GM18519 (cell line): ENCODE measurements around the gene CCNJL.
"Not testable (repeated sequence)": the region's sequence is repeated elsewhere in the genome, so short reads cannot be mapped to it uniquely, and the experiment has no call there.

ENCODE experiments used
- ATAC-seq: cut with Tn5 transposase; IDR thresholded peaks from one replicate; pipeline ENCODE4 v1.9.1; 2021; ENCODE audit warnings: mild to moderate bottlenecking, moderate library complexity; ENCODE audit not compliant: unreplicated experiment, low FRiP score

Gene CCNJL

DNA sequence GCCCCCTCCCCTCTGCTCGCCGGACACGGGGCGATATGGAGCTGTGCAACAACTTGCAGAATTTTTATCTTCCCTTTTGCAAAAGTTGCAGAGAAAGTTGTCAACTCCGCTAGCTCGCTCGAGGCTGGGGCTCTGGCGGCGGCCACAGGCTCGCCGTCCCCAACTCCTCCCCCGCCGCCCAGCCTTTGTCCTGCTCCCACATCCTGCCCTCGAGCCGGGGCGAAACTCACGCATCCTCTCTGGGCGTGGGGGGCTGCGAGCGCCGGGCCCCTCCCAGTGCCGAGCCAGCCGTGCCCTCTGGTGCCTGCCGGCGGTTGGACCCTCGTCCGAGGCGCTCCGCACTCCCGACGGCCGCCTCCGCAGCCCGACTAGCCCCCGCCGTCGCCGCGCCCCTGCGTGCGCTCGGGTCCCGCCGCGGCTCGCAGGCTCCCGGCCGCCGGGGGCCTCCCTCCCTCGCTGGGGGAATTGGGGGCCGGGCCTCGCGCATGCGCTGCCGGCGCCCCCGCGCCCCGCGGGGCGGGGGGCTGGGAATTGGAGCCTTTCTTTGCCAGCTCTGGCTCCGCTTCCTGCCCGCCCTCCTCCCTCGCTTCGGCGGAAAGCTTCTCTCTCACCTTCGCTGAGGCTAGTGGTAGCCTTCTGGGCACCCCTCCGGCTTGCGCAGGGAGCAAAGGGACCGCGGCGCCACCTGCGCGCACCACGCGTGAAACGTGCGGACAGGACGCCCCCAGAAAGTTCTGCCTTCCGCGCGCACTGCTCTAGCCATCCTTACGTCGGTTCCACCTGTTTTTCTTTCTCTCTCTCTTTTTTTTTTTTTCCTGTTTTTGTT is at the start of gene CCNJL:
TSS of gene CCNJL (minus strand) at position 431 of the 826 bp plus-strand sequence. CDS start 641 bp downstream, outside the sequence.
- ATAC-seq: no peak

- no peak for ATAC-seq
Measured at GRCh38 chr5:160361624-160362228, 49.4 kb upstream of the CCNJL start.

DNA sequence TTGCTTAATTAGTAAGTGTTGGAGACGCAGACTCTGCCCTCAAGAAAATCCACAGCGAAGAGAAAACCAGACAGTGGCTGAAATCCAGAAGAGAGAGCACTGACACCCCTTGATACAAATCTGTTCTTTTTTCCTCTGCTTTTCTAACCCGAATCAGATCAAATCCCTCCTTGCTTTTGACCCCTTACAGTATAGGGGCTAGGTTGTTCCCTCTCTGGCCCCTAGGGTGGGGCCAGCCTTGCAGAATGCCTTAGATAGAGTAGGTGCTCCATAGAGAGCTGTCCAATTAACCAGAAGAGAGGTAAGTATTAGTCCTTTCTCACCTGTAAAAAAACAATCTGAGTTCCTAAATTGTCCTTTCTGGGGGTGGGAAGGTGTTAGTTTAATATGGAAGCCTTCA is 47.9 kb upstream of the CCNJL start:
- no peak for ATAC-seq

- ATAC-seq: no peak
Measured at GRCh38 chr5:160359816-160360215, 47.5 kb upstream of the CCNJL start.

GRCh38 chr5:160359242-160359641 is 46.9 kb upstream of the CCNJL start:
- ATAC-seq: no peak

DNA sequence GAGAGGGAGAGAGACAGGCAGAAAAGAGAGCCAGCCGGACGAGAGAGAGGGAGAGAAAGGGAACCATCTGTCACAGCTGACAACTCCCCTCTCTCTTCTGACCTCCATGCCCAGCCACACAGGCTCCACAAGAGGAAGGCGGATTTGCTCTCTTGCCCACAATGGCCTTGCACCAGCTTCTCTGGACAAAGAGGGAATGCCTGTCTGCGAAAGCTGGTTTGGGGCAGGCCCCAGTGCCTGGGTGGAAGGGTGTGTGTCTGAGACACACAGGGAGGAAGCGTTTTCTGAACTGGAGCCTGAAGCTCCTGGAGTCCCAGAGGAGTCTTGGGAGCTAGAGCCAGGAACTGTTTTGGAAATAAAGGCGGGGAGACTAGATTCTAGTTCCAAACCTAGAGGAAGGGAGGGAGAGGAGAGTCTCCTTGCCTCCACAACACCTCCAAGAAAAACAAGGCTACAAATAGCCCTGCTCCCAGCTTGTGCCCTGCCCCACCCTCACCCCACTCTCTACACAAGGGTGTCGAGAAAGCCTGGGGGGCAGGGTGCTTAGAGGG is 45.6 kb upstream of the CCNJL start:
- ATAC-seq: no peak

DNA sequence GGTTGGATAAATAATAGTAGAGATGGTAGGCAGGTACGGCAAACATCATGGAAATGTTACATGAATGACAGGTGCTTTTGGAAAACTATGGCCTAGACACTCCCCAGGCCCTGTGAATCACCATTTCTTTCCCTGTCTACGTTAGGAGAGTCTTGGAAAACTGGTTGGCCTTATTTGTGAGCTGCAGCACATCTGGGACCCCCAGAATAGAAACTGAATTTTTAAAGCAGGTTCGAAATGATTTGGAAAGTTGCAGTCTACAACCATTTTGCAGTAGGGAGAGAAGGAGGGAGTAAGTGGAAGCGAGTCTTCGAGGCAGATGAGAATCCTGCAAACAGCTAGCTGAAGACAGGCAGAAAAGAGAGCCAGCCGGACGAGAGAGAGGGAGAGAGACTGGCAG is 45.0 kb upstream of the CCNJL start:
- no peak for ATAC-seq

DNA sequence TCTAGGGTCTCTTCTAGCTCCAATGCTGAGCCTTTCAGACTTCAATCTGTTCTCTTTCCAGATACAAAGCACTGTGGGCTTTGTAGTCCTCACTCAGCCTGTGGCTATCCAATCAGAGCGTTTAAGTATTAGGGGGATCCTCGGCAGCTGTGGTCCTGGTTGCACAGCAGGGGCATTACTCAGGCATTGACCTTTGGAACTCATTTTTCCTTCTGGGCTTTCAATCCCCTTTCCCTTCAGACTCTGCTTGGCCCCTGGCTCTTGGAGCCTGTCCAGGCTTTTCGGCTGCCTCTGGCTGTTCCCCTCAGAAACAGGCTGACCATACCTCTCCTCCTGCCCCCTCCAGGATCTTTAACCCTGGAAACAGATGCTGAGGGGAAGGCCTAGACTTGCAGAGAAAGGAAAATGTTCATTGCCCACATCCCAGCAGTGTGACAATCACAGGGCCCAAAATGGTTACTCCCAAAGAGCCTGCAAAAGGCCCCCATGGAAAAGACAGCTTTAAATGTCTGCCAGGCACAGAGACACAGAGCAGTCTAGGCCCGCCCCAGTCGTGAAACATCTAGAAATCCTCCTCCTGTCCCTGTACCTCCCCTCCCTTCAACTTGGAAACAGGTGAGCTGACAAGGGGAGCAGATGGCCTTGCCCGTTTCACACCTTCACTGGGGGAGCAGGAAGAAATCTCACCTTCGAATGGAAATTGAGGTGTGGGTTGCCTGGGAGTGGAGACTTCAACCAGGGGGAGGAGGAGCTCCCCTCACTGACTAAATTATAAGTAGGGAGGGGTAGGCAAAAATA is 44.4 kb upstream of the CCNJL start:
- ATAC-seq: no peak

DNA sequence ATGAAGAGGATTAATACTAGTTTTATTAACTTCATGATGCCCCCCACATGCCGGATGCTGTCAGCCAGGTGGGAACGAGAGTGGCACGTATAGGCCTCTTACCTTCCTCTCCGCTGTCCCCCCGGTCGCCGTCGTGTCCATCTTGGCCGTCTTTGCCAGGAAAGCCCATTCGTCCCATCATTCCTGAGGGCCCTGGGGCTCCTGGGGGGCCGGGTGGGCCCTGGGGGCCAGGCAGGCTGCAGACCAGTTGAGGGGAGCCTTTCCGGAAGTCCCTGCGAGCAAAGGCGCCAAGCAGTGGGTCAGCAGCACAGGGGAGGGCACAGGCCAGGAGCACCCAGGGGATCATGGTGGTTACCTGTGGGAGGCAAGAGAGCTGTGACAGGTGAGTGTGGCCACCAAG is 42.3 kb upstream of the CCNJL start:
- no peak for ATAC-seq

DNA sequence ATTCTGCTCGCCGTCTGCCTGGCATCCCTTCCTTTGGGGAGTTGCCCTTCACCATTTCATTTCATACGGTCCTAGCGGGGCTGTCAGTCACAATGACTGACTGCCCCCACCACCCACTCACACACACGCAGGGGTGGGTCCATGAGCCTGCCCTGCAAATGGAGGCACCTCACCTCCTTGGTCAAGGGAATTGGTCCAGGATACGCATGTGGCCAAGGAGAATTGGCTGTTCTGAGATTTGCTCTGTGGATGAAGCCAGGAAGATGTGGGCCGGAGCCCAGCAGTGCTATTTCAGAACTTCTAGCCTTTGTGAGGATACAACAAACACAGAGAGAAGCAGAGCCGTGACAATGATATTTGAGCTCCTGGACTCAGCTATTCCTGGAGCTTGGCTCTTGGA is 41.0 kb upstream of the CCNJL start:
- ATAC-seq: no peak

- no peak for ATAC-seq
Measured at GRCh38 chr5:160352308-160352707, 39.9 kb upstream of the CCNJL start.

GRCh38 chr5:160349935-160350303 is 37.6 kb upstream of the CCNJL start:
- no peak for ATAC-seq

GRCh38 chr5:160349249-160349934 is 37.0 kb upstream of the CCNJL start:
- no peak for ATAC-seq

DNA sequence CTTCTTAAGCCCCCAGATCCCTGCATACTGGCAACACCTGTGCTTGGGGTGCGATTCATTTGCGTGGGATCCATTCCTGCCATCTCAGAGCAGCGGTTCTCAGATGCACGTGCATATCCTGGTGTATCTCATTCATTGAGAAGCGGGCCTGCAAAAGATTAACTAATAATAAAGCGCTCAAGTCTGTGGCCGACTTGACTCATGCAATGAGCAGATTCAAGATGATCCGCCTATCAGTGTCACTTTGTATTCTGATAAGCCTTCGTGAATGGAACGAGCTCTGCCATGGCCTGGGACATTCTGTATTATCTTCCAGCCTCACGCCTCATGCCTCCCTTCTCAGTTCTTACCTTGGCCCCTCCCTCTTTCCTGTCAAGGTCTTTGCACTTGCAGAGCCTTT is 35.7 kb upstream of the CCNJL start:
- no peak for ATAC-seq

GRCh38 chr5:160347448-160347847 is 35.1 kb upstream of the CCNJL start:
- ATAC-seq: no peak

DNA sequence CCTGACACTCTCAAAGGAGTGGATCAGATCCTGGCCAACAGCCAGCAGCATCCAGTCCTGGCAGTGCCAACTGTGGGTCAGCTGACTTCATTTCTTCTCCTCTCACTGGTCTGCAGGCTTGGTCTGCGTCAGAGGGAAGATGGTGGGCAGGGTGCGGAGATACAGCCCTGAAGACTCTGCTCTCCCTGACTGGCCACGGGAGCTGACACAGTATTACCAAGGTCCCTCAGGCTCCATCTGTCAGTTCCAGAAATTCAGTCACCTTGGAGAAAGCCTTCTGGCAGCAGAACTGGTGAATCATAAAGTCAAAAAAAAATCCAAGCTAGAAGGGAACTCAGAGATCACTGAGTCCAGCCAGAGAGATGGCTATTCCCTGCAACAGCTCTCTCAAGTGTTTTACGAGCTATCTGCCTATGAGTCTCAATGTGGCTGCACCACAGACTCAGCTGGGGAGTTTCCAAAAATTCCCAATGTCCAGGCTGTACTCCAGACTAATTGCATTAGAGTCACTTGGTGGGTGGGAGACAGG is 30.1 kb upstream of the CCNJL start:
- no peak for ATAC-seq

GRCh38 chr5:160341309-160341870 is 29.0 kb upstream of the CCNJL start:
- no peak for ATAC-seq

DNA sequence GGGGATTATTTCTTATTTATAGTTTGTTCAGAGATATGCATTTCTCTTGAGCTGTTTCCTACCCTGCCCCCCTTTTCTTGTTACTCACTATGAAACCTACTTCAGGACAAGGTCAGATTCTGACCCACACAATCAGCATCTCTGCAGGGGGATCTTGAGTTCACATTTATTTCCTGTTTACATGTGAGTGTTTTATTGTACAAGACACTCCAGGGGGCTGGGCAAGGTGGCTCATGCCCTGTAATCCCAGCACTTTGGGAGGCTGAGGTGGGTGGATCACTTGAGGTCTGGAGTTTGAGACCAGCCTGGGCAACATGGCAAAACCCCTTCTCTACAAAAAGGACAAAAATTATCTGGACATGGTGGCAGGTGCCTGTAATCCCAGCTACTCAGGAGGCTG is 28.1 kb upstream of the CCNJL start:
- not testable (repeated sequence) for ATAC-seq

GRCh38 chr5:160339406-160340130 is 27.2 kb upstream of the CCNJL start:
- no peak for ATAC-seq
